Measurements from ENCODE around the gene ELFN2.

DNA sequence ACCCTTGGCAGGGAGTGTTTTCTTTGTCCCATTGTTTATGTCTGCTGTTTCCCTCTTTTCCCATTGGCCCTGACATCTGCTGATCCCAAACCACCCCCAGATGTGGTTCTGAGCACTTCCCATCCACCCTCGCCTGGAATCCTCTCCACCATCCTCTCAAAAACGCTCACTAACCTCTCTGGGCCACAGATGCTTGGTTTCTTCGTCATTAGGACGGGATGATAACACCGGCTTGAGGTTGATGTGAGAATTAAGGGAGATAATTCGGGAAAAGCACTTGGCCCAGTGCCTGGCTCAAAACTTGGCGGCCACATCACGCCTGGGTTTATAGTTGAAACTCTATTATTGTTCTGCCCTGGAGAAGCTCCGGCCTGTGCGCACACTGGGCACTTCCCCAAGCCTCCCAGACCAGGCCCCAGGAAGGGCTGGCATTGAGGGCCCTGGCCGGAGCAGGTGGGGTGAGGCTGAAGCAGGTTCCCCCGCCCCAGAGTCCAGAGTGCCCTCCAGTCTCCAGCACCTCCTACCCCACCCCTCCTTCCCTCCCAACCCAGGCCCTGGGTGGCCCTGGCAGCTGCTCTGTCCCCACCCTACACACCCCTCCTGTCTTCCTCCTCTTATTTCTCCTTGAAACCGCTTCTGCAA is 81.3 kb downstream of the ELFN2 start:
- TF ChIP-seq, protein P1, sequence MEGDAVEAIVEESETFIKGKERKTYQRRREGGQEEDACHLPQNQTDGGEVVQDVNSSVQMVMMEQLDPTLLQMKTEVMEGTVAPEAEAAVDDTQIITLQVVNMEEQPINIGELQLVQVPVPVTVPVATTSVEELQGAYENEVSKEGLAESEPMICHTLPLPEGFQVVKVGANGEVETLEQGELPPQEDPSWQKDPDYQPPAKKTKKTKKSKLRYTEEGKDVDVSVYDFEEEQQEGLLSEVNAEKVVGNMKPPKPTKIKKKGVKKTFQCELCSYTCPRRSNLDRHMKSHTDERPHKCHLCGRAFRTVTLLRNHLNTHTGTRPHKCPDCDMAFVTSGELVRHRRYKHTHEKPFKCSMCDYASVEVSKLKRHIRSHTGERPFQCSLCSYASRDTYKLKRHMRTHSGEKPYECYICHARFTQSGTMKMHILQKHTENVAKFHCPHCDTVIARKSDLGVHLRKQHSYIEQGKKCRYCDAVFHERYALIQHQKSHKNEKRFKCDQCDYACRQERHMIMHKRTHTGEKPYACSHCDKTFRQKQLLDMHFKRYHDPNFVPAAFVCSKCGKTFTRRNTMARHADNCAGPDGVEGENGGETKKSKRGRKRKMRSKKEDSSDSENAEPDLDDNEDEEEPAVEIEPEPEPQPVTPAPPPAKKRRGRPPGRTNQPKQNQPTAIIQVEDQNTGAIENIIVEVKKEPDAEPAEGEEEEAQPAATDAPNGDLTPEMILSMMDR (IDR thresholded peaks at IDR 0.05; ENCODE audit: low read length) = no peak
- no peak for TF ChIP-seq EZH2 (optimal IDR thresholded peaks at IDR 0.05; ENCODE audit: low read depth, low read length)

Data from MM.1S (cell line).